Peyer's patch (tissue), 4 donors: ENCODE results near the gene SLC27A2. TPM values are rescaled to one million over a fixed set of nuclear protein-coding genes. Genes with fewer than 3 reads are reported as not detected.

Experiments used
- DNase-seq, 3 donors: peaks; one replicate each; pipeline ENCODE4 v3.0.0-alpha.2; 2017 to 2019
- H3K27ac ChIP-seq, 4 donors: fragments of 200-600 bp; sonication (generic); one replicate each; pipeline ENCODE4 v1.5.1; 2016 to 2019
- H3K27me3 ChIP-seq, 2 donors: fragments of 200-600 bp; sonication (generic); one replicate each; pipeline ENCODE4 v1.5.1; 2019
- H3K36me3 ChIP-seq, 3 donors: fragments of 200-600 bp; sonication (generic); one replicate each; pipeline ENCODE4 v1.5.1; 2016 to 2019
- H3K4me1 ChIP-seq, 4 donors: fragments of 200-600 bp; sonication (generic); one replicate each; pipeline ENCODE4 v1.5.1; 2016 to 2019
- H3K4me3 ChIP-seq, 4 donors: fragments of 200-600 bp; sonication (generic); 1 replicate in 3 of 4; 2 replicates in 1 of 4; pipeline ENCODE4 v1.5.1; 2016 to 2019; ENCODE audit warnings: mild to moderate bottlenecking in 1 of 4
- H3K9me3 ChIP-seq, 4 donors: fragments of 200-600 bp; sonication (generic); one replicate each; pipeline ENCODE4 v1.5.1; 2016 to 2019; ENCODE audit warnings: mild to moderate bottlenecking in 1 of 4
- CTCF ChIP-seq, 6 experiments: fragments of 450-650 bp in 4 of 6; fragments of 200-600 bp in 2 of 6; sonication (generic) in 1 of 6; IDR thresholded peaks; one replicate each; pipeline ENCODE4 v1.5.1; 2017 to 2019; ENCODE audit warnings: antibody characterized with exemption in 6 of 6, mild to moderate bottlenecking in 3 of 6, moderate library complexity in 1 of 6
- POLR2A ChIP-seq, 2 donors: fragments of 450-650 bp; IDR thresholded peaks; one replicate each; pipeline ENCODE4 v1.5.1; 2017; ENCODE audit warnings: antibody characterized with exemption in 2 of 2, mild to moderate bottlenecking in 2 of 2, moderate library complexity in 2 of 2
- total RNA-seq, 4 donors: library from RNA; depleted of rRNA; stranded (reverse); fragments of >200 nt; gene quantifications; one replicate each; pipeline ENCODE4 v1.1.0, GENCODE V29; 2016

SLC27A2 gene
- total RNA-seq, 4 donors from 2014 or later, result 8.3 to 47.9 (median 32.3) TPM

- Histone ChIP-seq H3K4me3 (no peak overlapping the region), H3K4me1 (peaks cover 0 to 9% (median 5%) of the 10 kb centered on the region in 4 donors), H3K27me3 (no peaks in the 10 kb centered on the region), H3K27ac (no peak overlapping the region), H3K36me3 (no peaks in the 10 kb centered on the region), H3K9me3 (no peaks in the 10 kb centered on the region)
- TF ChIP-seq POLR2A (IDR thresholded peaks at IDR 0.05) (no peak), CTCF (IDR thresholded peaks at IDR 0.05) (no peak)
- no peak for DNase-seq
Measured at GRCh38 chr15:50248994-50249582, 67.1 kb downstream of the SLC27A2 start.

- Histone ChIP-seq H3K27ac (no peak overlapping the region), H3K27me3 (no peaks in the 10 kb centered on the region), H3K4me1 (peaks cover 0 to 9% (median 5%) of the 10 kb centered on the region in 4 donors), H3K9me3 (no peaks in the 10 kb centered on the region), H3K4me3 (no peak overlapping the region), H3K36me3 (no peaks in the 10 kb centered on the region)
- no peak for DNase-seq
- TF ChIP-seq POLR2A (IDR thresholded peaks at IDR 0.05) (no peak), CTCF (IDR thresholded peaks at IDR 0.05) (no peak)
Measured at GRCh38 chr15:50249704-50250103, 67.7 kb downstream of the SLC27A2 start.

GRCh38 chr15:50250760-50251394, 68.9 kb downstream of the SLC27A2 start:
- no peak for TF ChIP-seq POLR2A (IDR thresholded peaks at IDR 0.05)
- no peak for TF ChIP-seq CTCF (IDR thresholded peaks at IDR 0.05)
- Histone ChIP-seq H3K4me3 (no peak overlapping the region), H3K9me3 (no peaks in the 10 kb centered on the region), H3K4me1 (peaks cover 0 to 9% (median 5%) of the 10 kb centered on the region in 4 donors), H3K36me3 (no peaks in the 10 kb centered on the region), H3K27me3 (no peaks in the 10 kb centered on the region), H3K27ac (no peak overlapping the region)
- no peak for DNase-seq

- Histone ChIP-seq H3K27me3 (no peaks in the 10 kb centered on the region), H3K4me1 (peaks cover 0 to 9% (median 5%) of the 10 kb centered on the region in 4 donors), H3K36me3 (no peaks in the 10 kb centered on the region), H3K4me3 (no peak overlapping the region), H3K9me3 (no peaks in the 10 kb centered on the region), H3K27ac (no peak overlapping the region)
- no peak for DNase-seq
- no peak for TF ChIP-seq CTCF (IDR thresholded peaks at IDR 0.05)
- TF ChIP-seq POLR2A (IDR thresholded peaks at IDR 0.05), result no peak
Measured at GRCh38 chr15:50251638-50252182, 69.7 kb downstream of the SLC27A2 start.

- Histone ChIP-seq H3K9me3 (no peaks in the 10 kb centered on the region), H3K27me3 (no peaks in the 10 kb centered on the region), H3K27ac (no peak overlapping the region), H3K4me3 (no peak overlapping the region), H3K4me1 (peaks cover 0 to 7% (median 4%) of the 10 kb centered on the region in 4 donors), H3K36me3 (no peaks in the 10 kb centered on the region)
- no peak for TF ChIP-seq CTCF (IDR thresholded peaks at IDR 0.05)
- TF ChIP-seq POLR2A (IDR thresholded peaks at IDR 0.05), result no peak
- no peak for DNase-seq
Measured at GRCh38 chr15:50252556-50252955, 70.6 kb downstream of the SLC27A2 start.
